Keratinocyte (primary cell): Measurements from ENCODE around the gene PPARA. TPM values are rescaled to one million over a fixed set of nuclear protein-coding genes. Genes with fewer than 3 reads are reported as not detected.

Source experiments
- DNase-seq: peaks from one replicate; pipeline ENCODE4 v3.0.0-alpha.2; 2011; ENCODE audit warnings: low read depth, missing footprints, low spot score
- FAIRE-seq: peaks from 2 replicates; lab custom pipeline; 2011; peaks lifted over from hg19 to GRCh38; lab: Jason Lieb, UNC
- H2AFZ ChIP-seq: 2 replicates; pipeline ENCODE4 v1.6.0; 2012; ENCODE audit warnings: low read length, control low read depth, inconsistent platforms; ENCODE audit not compliant: control insufficient read depth
- H3K27ac ChIP-seq: 2 replicates; pipeline ENCODE4 v1.5.1; 2011; ENCODE audit warnings: low read length; ENCODE audit not compliant: control insufficient read depth, insufficient read depth
- H3K27me3 ChIP-seq: 3 replicates; pipeline ENCODE4 v1.6.0; 2011; ENCODE audit warnings: low read length; ENCODE audit not compliant: control insufficient read depth, insufficient read depth; ENCODE audit errors: extremely low read depth
- H3K36me3 ChIP-seq, 2 experiments: 2 replicates in 1 of 2; 3 replicates in 1 of 2; pipeline ENCODE4 v1.5.1; 2011; ENCODE audit warnings: low read length in 2 of 2, mild to moderate bottlenecking in 1 of 2; ENCODE audit not compliant: control insufficient read depth in 2 of 2, insufficient read depth in 2 of 2; ENCODE audit errors: extremely low read depth in 1 of 2
- H3K4me1 ChIP-seq: 3 replicates; pipeline ENCODE4 v1.5.1; 2011; ENCODE audit warnings: low read length; ENCODE audit not compliant: control insufficient read depth, insufficient read depth; ENCODE audit errors: extremely low read depth
- H3K4me2 ChIP-seq: 3 replicates; pipeline ENCODE4 v1.6.0; 2011; ENCODE audit warnings: low read depth, low read length; ENCODE audit not compliant: control insufficient read depth, insufficient read depth; ENCODE audit errors: extremely low read depth
- H3K4me3 ChIP-seq, 3 experiments: fragments of 200-600 bp in 1 of 3; sonication (generic) in 1 of 3; 2 replicates in 2 of 3; 3 replicates in 1 of 3; pipeline ENCODE4 v1.5.1; 2011 to 2016; ENCODE audit warnings: low read length in 3 of 3, mild to moderate bottlenecking in 3 of 3, control low read depth in 2 of 3, inconsistent platforms in 1 of 3, low read depth in 1 of 3, mixed read lengths in 1 of 3, mixed run types in 1 of 3, moderate library complexity in 1 of 3; ENCODE audit not compliant: control insufficient read depth in 2 of 3, insufficient read depth in 2 of 3; ENCODE audit errors: extremely low read depth in 1 of 3
- H3K79me2 ChIP-seq: 2 replicates; pipeline ENCODE4 v1.6.0; 2012; ENCODE audit warnings: low read length; ENCODE audit not compliant: control insufficient read depth, insufficient read depth
- H3K9ac ChIP-seq: 3 replicates; pipeline ENCODE4 v1.6.0; 2011; ENCODE audit warnings: low read length; ENCODE audit not compliant: control insufficient read depth, insufficient read depth; ENCODE audit errors: extremely low read depth
- H3K9me1 ChIP-seq: 3 replicates; pipeline ENCODE4 v1.6.0; 2011; ENCODE audit warnings: low read length; ENCODE audit not compliant: control insufficient read depth, insufficient read depth; ENCODE audit errors: extremely low read depth
- H3K9me3 ChIP-seq: 2 replicates; pipeline ENCODE4 v1.5.1; 2012; ENCODE audit warnings: low read depth, low read length; ENCODE audit not compliant: control insufficient read depth
- H4K20me1 ChIP-seq: 3 replicates; pipeline ENCODE4 v1.6.0; 2011; ENCODE audit warnings: low read length; ENCODE audit not compliant: control insufficient read depth, insufficient read depth; ENCODE audit errors: extremely low read depth
- EZH2 ChIP-seq: IDR thresholded peaks from one replicate; pipeline ENCODE4 v1.6.1; 2012; ENCODE audit warnings: inconsistent platforms, mild to moderate bottlenecking, low read length, moderate library complexity
- dilution Hi-C: fragments of 300-500 bp; cut with MboI; formaldehyde crosslinking; loops from one replicate; pipeline ENCODE4 v1.7.0; 2020; ENCODE audit warnings: low sequenced_read_pairs; ENCODE audit not compliant: extremely low pct_ligation_motif_present
- polyA plus RNA-seq, 5 experiments: library from polyadenylated mRNA; depleted of rRNA in 3 of 5; stranded (reverse) in 3 of 5; stranded (forward) in 1 of 5; unstranded in 1 of 5; fragments of >200 nt; gene quantifications; 1 replicate in 1 of 5; 2 replicates in 3 of 5; 3 replicates in 1 of 5; pipeline versions ENCODE4 v1.2.1 to v1.2.3, GENCODE V29; 2011 to 2012; ENCODE audit warnings: missing spikeins in 2 of 5, low read depth in 1 of 5, low replicate concordance in 1 of 5
- TF ChIP-seq, protein P1 (sequence below), 3 experiments: IDR thresholded peaks in 1 of 3; conservative IDR thresholded peaks in 1 of 3; optimal IDR thresholded peaks in 1 of 3; 2 replicates in 2 of 3; 3 replicates in 1 of 3; pipeline versions ENCODE3 to v1.5.1; 2011; ENCODE audit warnings: low read length in 3 of 3, mild to moderate bottlenecking in 3 of 3, moderate library complexity in 2 of 3, control low read depth in 1 of 3, inconsistent platforms in 1 of 3; ENCODE audit not compliant: insufficient read depth in 2 of 3; ENCODE audit errors: extremely low read depth in 1 of 3

PPARA gene
- polyA plus RNA-seq, 1 donor (not counting 4 experiments of a cell fraction or from before 2014, with no cell fraction given), result 4.9 TPM

DNA sequence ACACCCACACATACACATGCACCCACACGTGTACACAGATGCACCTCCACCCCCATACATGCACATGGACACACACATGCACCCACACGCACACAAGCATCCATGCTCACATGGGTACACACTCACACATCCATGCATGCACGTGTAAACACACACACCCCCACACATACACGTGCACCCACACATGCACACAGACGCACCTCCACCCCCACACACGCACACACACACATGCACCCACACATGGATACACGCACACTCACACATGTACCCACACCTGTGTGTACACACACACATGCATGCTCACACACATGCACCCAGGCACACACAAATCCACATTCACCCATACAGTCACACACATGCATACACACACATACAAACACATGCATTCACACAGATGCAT, 75.3 kb downstream of the PPARA start:
- Histone ChIP-seq H3K4me1 (no peaks in the 10 kb centered on the region), H3K27ac (no peak overlapping the region), H3K79me2 (no peaks in the 10 kb centered on the region), H3K9me3 (no peaks in the 10 kb centered on the region), H3K9ac (no peak overlapping the region), H3K4me2 (no peak overlapping the region), H2AFZ (no peak overlapping the region), H4K20me1 (no peaks in the 10 kb centered on the region), H3K4me3 (no peak overlapping the region), H3K9me1 (peaks cover 2% of the 10 kb centered on the region), H3K27me3 (no peaks in the 10 kb centered on the region), H3K36me3 (peaks cover 0 to 3% of the 10 kb centered on the region in 2 experiments)
- TF ChIP-seq, protein P1, sequence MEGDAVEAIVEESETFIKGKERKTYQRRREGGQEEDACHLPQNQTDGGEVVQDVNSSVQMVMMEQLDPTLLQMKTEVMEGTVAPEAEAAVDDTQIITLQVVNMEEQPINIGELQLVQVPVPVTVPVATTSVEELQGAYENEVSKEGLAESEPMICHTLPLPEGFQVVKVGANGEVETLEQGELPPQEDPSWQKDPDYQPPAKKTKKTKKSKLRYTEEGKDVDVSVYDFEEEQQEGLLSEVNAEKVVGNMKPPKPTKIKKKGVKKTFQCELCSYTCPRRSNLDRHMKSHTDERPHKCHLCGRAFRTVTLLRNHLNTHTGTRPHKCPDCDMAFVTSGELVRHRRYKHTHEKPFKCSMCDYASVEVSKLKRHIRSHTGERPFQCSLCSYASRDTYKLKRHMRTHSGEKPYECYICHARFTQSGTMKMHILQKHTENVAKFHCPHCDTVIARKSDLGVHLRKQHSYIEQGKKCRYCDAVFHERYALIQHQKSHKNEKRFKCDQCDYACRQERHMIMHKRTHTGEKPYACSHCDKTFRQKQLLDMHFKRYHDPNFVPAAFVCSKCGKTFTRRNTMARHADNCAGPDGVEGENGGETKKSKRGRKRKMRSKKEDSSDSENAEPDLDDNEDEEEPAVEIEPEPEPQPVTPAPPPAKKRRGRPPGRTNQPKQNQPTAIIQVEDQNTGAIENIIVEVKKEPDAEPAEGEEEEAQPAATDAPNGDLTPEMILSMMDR (optimal IDR thresholded peaks at IDR 0.05 in 1 of 3, IDR thresholded peaks at IDR 0.05 in 1 of 3, conservative IDR thresholded peaks at IDR 0.05 in 1 of 3; ENCODE audit: extremely low read depth in 1 of 3, insufficient read depth in 2 of 3, low read length in 3 of 3), result no peak
- TF ChIP-seq EZH2, result no peak
- no peak for DNase-seq
- FAIRE-seq, result no peak
- dilution Hi-C loops, result no loop called here

- DNase-seq (no peak), FAIRE-seq (no peak)
- Histone ChIP-seq H3K9ac (no peak overlapping the region), H3K27ac (no peak overlapping the region), H3K79me2 (no peaks in the 10 kb centered on the region), H3K9me1 (peaks cover 2% of the 10 kb centered on the region), H3K36me3 (no peaks in the 10 kb centered on the region), H2AFZ (no peak overlapping the region), H4K20me1 (no peaks in the 10 kb centered on the region), H3K4me3 (no peak overlapping the region), H3K27me3 (no peaks in the 10 kb centered on the region), H3K4me2 (no peak overlapping the region), H3K9me3 (no peaks in the 10 kb centered on the region), H3K4me1 (no peaks in the 10 kb centered on the region)
- TF ChIP-seq EZH2, result no peak
- TF ChIP-seq, protein P1 (optimal IDR thresholded peaks at IDR 0.05 in 1 of 3, IDR thresholded peaks at IDR 0.05 in 1 of 3, conservative IDR thresholded peaks at IDR 0.05 in 1 of 3; ENCODE audit: extremely low read depth in 1 of 3, insufficient read depth in 2 of 3, low read length in 3 of 3), result no peak
- dilution Hi-C loops, result no loop called here
These were observed 76.3 kb downstream of the PPARA start for GRCh38 chr22:46226577-46226976.
